Central memory CD4-positive, alpha-beta T cell (primary cell): ENCODE results near the gene XAF1.
"Not testable (repeated sequence)": the region's sequence is repeated elsewhere in the genome, so short reads cannot be mapped to it uniquely, and the experiment has no call there.

Experiments
- DNase-seq: peaks from one replicate; pipeline ENCODE4 v3.0.0; 2022
- total RNA-seq, 3 experiments: gene quantifications; one replicate each; lab custom pipeline; 2026; lab: John Stamatoyannopoulos, UW

XAF1 gene
- 9.2 to 89.1 (median 65.4) reads per million in 3 experiments for total RNA-seq

- peak; percentile 55 for DNase-seq
These were observed at the start of gene XAF1 for GRCh38 chr17:6755731-6756184. TSS of gene XAF1 (plus strand) at chr17:6756046. CDS start at chr17:6756079, 33 bp downstream.

- no peak for DNase-seq
These were observed 49.3 kb upstream of the XAF1 start for GRCh38 chr17:6706499-6706898.

GRCh38 chr17:6706996-6707395 is 48.9 kb upstream of the XAF1 start:
- no peak for DNase-seq

- DNase-seq = no peak
These were observed 47.4 kb upstream of the XAF1 start for GRCh38 chr17:6708357-6708961.

GRCh38 chr17:6710317-6710716 is 45.5 kb upstream of the XAF1 start:
- DNase-seq = no peak

- no peak for DNase-seq
These were observed 44.7 kb upstream of the XAF1 start for GRCh38 chr17:6711081-6711674.

GRCh38 chr17:6711681-6712057 is 44.2 kb upstream of the XAF1 start:
- DNase-seq = no peak

- no peak for DNase-seq
These were observed 43.6 kb upstream of the XAF1 start for GRCh38 chr17:6712058-6712853.

GRCh38 chr17:6712854-6713129 is 43.1 kb upstream of the XAF1 start:
- DNase-seq = no peak

- no peak for DNase-seq
These were observed 42.5 kb upstream of the XAF1 start, which contains the start of gene SLC13A5 for GRCh38 chr17:6713130-6713917. TSS of gene SLC13A5 (minus strand) at chr17:6713369. CDS start at chr17:6713333, 36 bp downstream.

GRCh38 chr17:6713918-6714271 is 42.0 kb upstream of the XAF1 start:
- DNase-seq = no peak

GRCh38 chr17:6714315-6714874 is 41.5 kb upstream of the XAF1 start:
- DNase-seq = no peak

GRCh38 chr17:6716736-6717135 is 39.1 kb upstream of the XAF1 start:
- no peak for DNase-seq

GRCh38 chr17:6721744-6722143 is 34.1 kb upstream of the XAF1 start:
- DNase-seq = no peak

- no peak for DNase-seq
These were observed 31.8 kb upstream of the XAF1 start for GRCh38 chr17:6724009-6724408.

GRCh38 chr17:6729531-6729930 is 26.3 kb upstream of the XAF1 start:
- no peak for DNase-seq

GRCh38 chr17:6746665-6747064 is 9.2 kb upstream of the XAF1 start:
- DNase-seq = not testable (repeated sequence)

- DNase-seq = no peak
These were observed 7.2 kb upstream of the XAF1 start for GRCh38 chr17:6748617-6749016.

- DNase-seq = no peak
These were observed 6.3 kb upstream of the XAF1 start for GRCh38 chr17:6749519-6749918.

GRCh38 chr17:6752068-6752909 is 3.6 kb upstream of the XAF1 start:
- no peak for DNase-seq

GRCh38 chr17:6753006-6753445 is 2.8 kb upstream of the XAF1 start:
- DNase-seq = peak; percentile 50

GRCh38 chr17:6753546-6753945 is 2.3 kb upstream of the XAF1 start:
- no peak for DNase-seq
